Endothelial cell of umbilical vein (primary cell): ENCODE measurements around the gene MEIOB. TPM values are rescaled to one million over a fixed set of nuclear protein-coding genes. Genes with fewer than 3 reads are reported as not detected.

Source experiments
- BruUV-seq: library from RNA; stranded (reverse); fragments of 400-500 nt; replicated peaks from 2 replicates; lab custom pipeline; 2021; lab: Mats Ljungman, UMichigan
- CTCF ChIA-PET: fragments of 300-600, 350-600 bp; sonication (Branson Sonifier 250); formaldehyde crosslinking; loops from one replicate; lab custom pipeline; 2021; ENCODE audit warnings: antibody characterized with exemption, inconsistent platforms; lab: Charles Lee
- POLR2A ChIA-PET: fragments of 300-600, 350-600 bp; sonication (Branson Sonifier 250); formaldehyde crosslinking; loops from one replicate; lab custom pipeline; 2021; ENCODE audit warnings: antibody characterized with exemption, inconsistent platforms; lab: Charles Lee
- DNase-seq: peaks from one replicate; pipeline ENCODE4 v3.0.0-alpha.2; 2011; ENCODE audit warnings: low read depth, low spot score
- FAIRE-seq: peaks from 2 replicates; lab custom pipeline; 2011; peaks lifted over from hg19 to GRCh38; lab: Jason Lieb, UNC
- H2AFZ ChIP-seq: 2 replicates; pipeline ENCODE4 v1.6.0; 2012; ENCODE audit warnings: low read depth, low read length, control low read depth, inconsistent platforms
- H3K27ac ChIP-seq: 2 replicates; pipeline ENCODE4 v1.5.1; 2011; ENCODE audit warnings: low read depth, mild to moderate bottlenecking, control low read depth, low read length, moderate library complexity; ENCODE audit not compliant: insufficient read depth
- H3K27me3 ChIP-seq, 2 experiments: 2 replicates each; pipeline versions ENCODE4 v1.6.0 to v1.6.1; 2011; ENCODE audit warnings: low read length in 2 of 2, mixed read lengths in 1 of 2; ENCODE audit not compliant: control insufficient read depth in 2 of 2, insufficient read depth in 2 of 2
- H3K36me3 ChIP-seq, 2 experiments: 2 replicates in 1 of 2; 3 replicates in 1 of 2; pipeline ENCODE4 v1.5.1; 2011; ENCODE audit warnings: low read length in 2 of 2, mild to moderate bottlenecking in 1 of 2, moderate library complexity in 1 of 2; ENCODE audit not compliant: control insufficient read depth in 2 of 2, insufficient read depth in 2 of 2; ENCODE audit errors: extremely low read depth in 1 of 2
- H3K4me1 ChIP-seq: 3 replicates; pipeline ENCODE4 v1.5.1; 2011; ENCODE audit warnings: mild to moderate bottlenecking, low read length; ENCODE audit not compliant: control insufficient read depth, insufficient read depth; ENCODE audit errors: extremely low read depth
- H3K4me2 ChIP-seq: 2 replicates; pipeline ENCODE4 v1.6.1; 2011; ENCODE audit warnings: low read length, control low read depth, mixed read lengths; ENCODE audit not compliant: insufficient read depth
- H3K4me3 ChIP-seq, 3 experiments: fragments of 200-600 bp in 1 of 3; sonication (generic), shearing (Covaris generic) in 1 of 3; replicated peaks in 1 of 3; 2 replicates each; pipeline ENCODE4 v1.5.1; 2011 to 2016; ENCODE audit warnings: control low read depth in 3 of 3, low read length in 3 of 3, mild to moderate bottlenecking in 2 of 3, inconsistent platforms in 1 of 3, low read depth in 1 of 3, moderate library complexity in 1 of 3; ENCODE audit not compliant: insufficient read depth in 1 of 3
- H3K79me2 ChIP-seq: 2 replicates; pipeline ENCODE4 v1.6.0; 2012; ENCODE audit warnings: low read length, inconsistent platforms; ENCODE audit not compliant: control insufficient read depth, insufficient read depth
- H3K9ac ChIP-seq: replicated peaks from 2 replicates; pipeline ENCODE3; 2011; ENCODE audit warnings: low read length, control low read depth; ENCODE audit not compliant: insufficient read depth; ENCODE audit errors: extremely low read depth
- H3K9me1 ChIP-seq: replicated peaks from 3 replicates; pipeline ENCODE4 v1.6.0; 2011; ENCODE audit warnings: mild to moderate bottlenecking, low read length; ENCODE audit not compliant: control insufficient read depth, insufficient read depth; ENCODE audit errors: extremely low read depth
- H3K9me3 ChIP-seq: replicated peaks from 2 replicates; pipeline ENCODE4 v1.5.1; 2012; ENCODE audit warnings: low read length, inconsistent platforms; ENCODE audit not compliant: control insufficient read depth, insufficient read depth
- H4K20me1 ChIP-seq: replicated peaks from 2 replicates; pipeline ENCODE3; 2011; ENCODE audit warnings: mild to moderate bottlenecking, low read length; ENCODE audit not compliant: control insufficient read depth, insufficient read depth; ENCODE audit errors: extremely low read depth
- EZH2 ChIP-seq: IDR thresholded peaks from 2 replicates; pipeline ENCODE4 v1.6.1; 2012; ENCODE audit warnings: borderline replicate concordance, low read depth, mild to moderate bottlenecking, moderate library complexity, low read length, inconsistent platforms; ENCODE audit not compliant: severe bottlenecking
- POLR2AphosphoS5 ChIP-seq: IDR thresholded peaks from 2 replicates; pipeline ENCODE4 v1.6.1; 2012; ENCODE audit warnings: low read depth, mild to moderate bottlenecking, control low read depth, low read length, moderate library complexity; ENCODE audit not compliant: insufficient read depth
- dilution Hi-C: fragments of 300-500 bp; cut with MboI; formaldehyde crosslinking; loops from one replicate; pipeline ENCODE4 v1.15.0; 2019; ENCODE audit warnings: low sequenced_read_pairs; ENCODE audit not compliant: extremely low pct_ligation_motif_present
- intact Hi-C: fragments of 100-400 bp; cut with micrococcal nuclease; formaldehyde crosslinking; loops from one replicate; pipeline ENCODE4 v1.10.0; 2022
- polyA plus RNA-seq, 4 experiments: library from polyadenylated mRNA; depleted of rRNA in 3 of 4; stranded (reverse) in 3 of 4; unstranded in 1 of 4; fragments of >200 nt; gene quantifications; 2 replicates each; pipeline versions ENCODE4 v1.2.1 to v1.2.3, GENCODE V29; 2011 to 2012; ENCODE audit warnings: missing spikeins in 1 of 4
- total RNA-seq: library from RNA; stranded (reverse); gene quantifications from 2 replicates; pipeline ENCODE4 v1.2.3, GENCODE V29; 2021

Gene MEIOB
- total and polyA plus RNA-seq, 2 donors (not counting 3 experiments of a cell fraction or from before 2014, with no cell fraction given), result 0.04 TPM; not detected in 1

GRCh38 chr16:1794908-1795666, 76.9 kb downstream of the MEIOB start:
- CTCF ChIA-PET, result interaction anchor here (0.7 kb wide), 1 partner anchor 172 kb away, joined by 3 read pairs; the partner anchor contains the start of gene RNF151

GRCh38 chr16:1794221-1794871, 77.6 kb downstream of the MEIOB start:
- no peak overlapping the region for H3K4me2 ChIP-seq
- CTCF ChIA-PET, result no interaction called here
- no peak overlapping the region for H3K9ac ChIP-seq
- FAIRE-seq (no peak), DNase-seq (no peak)
- TF ChIP-seq POLR2AphosphoS5 (no peak), EZH2 (no peak)
- H3K4me3 ChIP-seq, result no peak overlapping the region
- H3K9me3 ChIP-seq, result no peaks in the 10 kb centered on the region
- POLR2A ChIA-PET, result no interaction called here
- H3K36me3 ChIP-seq, result no peaks in the 10 kb centered on the region
- no peak overlapping the region for H3K27ac ChIP-seq
- H3K27me3 ChIP-seq, result no peaks in the 10 kb centered on the region
- no peaks in the 10 kb centered on the region for H3K79me2 ChIP-seq
- dilution Hi-C loops, result no loop called here
- H3K4me1 ChIP-seq, result no peaks in the 10 kb centered on the region
- no peaks in the 10 kb centered on the region for H4K20me1 ChIP-seq
- no peaks in the 10 kb centered on the region for H3K9me1 ChIP-seq
- intact Hi-C loops, result no loop called here
- no peak overlapping the region for H2AFZ ChIP-seq
- BruUV-seq, result no TSS peak

More at GRCh38 chr16:1794908-1795666, 76.9 kb downstream of the MEIOB start:
- H3K79me2 ChIP-seq, result no peaks in the 10 kb centered on the region
- intact Hi-C loops (no loop called here), dilution Hi-C loops (no loop called here)
- H3K4me2 ChIP-seq, result no peak overlapping the region
- H3K4me1 ChIP-seq, result no peaks in the 10 kb centered on the region
- H3K9me3 ChIP-seq, result no peaks in the 10 kb centered on the region
- no peaks in the 10 kb centered on the region for H3K27me3 ChIP-seq
- H3K9ac ChIP-seq, result no peak overlapping the region
- no peaks in the 10 kb centered on the region for H4K20me1 ChIP-seq
- DNase-seq, result no peak
- no peak overlapping the region for H2AFZ ChIP-seq
- no TSS peak for BruUV-seq
- H3K4me3 ChIP-seq, result no peak overlapping the region
- no peaks in the 10 kb centered on the region for H3K9me1 ChIP-seq
- no peak for TF ChIP-seq POLR2AphosphoS5
- H3K27ac ChIP-seq, result no peak overlapping the region
- no peak for FAIRE-seq
- POLR2A ChIA-PET, result no interaction called here
- no peaks in the 10 kb centered on the region for H3K36me3 ChIP-seq
